Mononuclear cell (primary cell): ENCODE measurements around the gene TXLNB. TPM values are rescaled to one million over a fixed set of nuclear protein-coding genes. Genes with fewer than 3 reads are reported as not detected.

Experiments used
- H3K27me3 ChIP-seq: 2 replicates; pipeline ENCODE4 v1.6.0; 2011; ENCODE audit warnings: low read length, control low read depth; ENCODE audit not compliant: insufficient read depth
- H3K4me1 ChIP-seq: 2 replicates; pipeline ENCODE4 v1.5.1; 2011; ENCODE audit warnings: mild to moderate bottlenecking, low read length, control low read depth; ENCODE audit not compliant: insufficient read depth
- H3K4me3 ChIP-seq: 2 replicates; pipeline ENCODE4 v1.5.1; 2011; ENCODE audit warnings: mild to moderate bottlenecking, low read length, moderate library complexity
- H3K9me3 ChIP-seq: 2 replicates; pipeline ENCODE4 v1.5.1; 2011; ENCODE audit warnings: low read depth, mild to moderate bottlenecking, control low read depth, low read length
- total RNA-seq: library from RNA; depleted of rRNA; stranded (reverse); fragments of >200 nt; gene quantifications from one replicate; pipeline ENCODE4 v1.2.3, GENCODE V29; 2012

The TXLNB gene
- total RNA-seq, 1 donor, result 0.52 TPM

DNA sequence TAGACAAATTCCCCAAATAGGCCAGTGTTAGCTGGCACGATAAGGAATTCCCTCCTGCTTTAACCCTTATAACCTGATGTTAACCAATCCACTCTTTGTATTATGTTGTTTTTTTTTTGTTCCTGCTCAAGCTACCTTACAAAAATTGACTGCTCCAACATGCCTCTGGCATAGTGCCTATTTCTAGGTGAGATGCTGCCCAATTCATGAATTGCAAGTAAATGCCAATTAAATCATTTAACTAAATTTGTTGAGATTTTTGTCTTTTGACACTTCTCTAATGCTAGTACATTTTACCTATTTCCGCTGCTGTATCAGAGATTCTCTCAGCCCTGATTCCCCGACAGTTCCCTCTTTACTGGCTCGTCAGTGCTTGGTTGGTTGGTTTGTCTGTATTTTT, 90.4 kb downstream of the TXLNB start:
- Histone ChIP-seq H3K27me3 (no peaks in the 10 kb centered on the region), H3K4me3 (no peak overlapping the region), H3K4me1 (no peaks in the 10 kb centered on the region), H3K9me3 (peaks cover 10% of the 10 kb centered on the region)

DNA sequence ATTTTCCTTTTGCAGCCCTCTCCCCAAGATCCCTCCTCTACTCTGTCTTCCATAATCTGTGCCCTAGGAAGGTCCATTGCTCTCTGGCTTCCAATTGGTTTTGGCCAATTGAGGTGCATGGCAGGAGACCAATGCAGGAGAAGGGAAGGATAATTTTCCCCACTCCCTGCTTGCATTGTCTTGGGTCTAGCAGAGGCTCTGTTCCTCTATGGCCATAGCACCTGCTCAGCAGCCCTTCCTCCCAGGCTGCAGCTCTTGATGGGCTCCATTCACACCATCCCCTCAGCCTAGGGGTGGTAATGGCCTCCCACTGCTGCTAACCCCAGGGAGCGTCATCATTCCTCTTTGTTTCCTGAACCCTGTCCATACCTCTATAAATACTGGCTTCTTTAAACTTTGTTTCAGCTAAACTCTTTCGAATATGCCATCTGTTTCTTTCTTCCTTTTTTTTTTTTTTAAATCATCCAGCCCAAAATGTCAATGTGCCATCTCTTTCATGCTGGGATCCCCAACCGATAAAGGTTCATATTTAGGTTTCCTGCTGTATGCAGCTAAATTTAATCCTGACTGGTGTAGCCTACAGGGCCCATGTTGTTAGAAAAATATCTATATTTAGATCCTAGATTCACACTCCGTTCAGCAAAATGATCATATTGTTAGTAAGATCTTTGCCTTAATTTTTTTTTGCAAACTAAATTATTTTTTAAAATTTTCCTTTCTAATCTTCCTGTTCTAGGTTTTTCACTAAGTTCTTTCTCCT, 93.1 kb downstream of the TXLNB start:
- no peaks in the 10 kb centered on the region for H3K9me3 ChIP-seq

DNA sequence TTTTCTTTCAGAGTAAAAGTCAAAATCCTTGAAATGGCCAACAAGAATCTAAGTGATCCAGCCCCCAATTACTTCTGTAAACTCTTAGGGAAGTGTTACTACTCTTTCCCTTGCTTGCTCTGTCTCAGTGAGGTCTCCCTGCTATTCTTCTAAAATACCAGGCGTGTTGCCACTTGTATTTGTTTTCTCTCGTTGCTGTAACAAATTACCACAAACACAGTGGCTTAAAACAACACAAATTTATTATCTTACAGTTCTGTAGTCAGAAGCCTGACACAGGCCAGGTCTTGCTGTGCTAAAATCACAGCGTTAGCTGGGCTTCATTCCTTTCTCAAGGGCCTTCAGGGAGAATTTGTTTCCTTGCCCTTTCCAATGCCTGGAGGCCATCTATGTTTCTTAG, 97.1 kb downstream of the TXLNB start:
- Histone ChIP-seq H3K9me3 (no peaks in the 10 kb centered on the region), H3K4me3 (no peak overlapping the region), H3K27me3 (no peaks in the 10 kb centered on the region), H3K4me1 (no peaks in the 10 kb centered on the region)

More for the DNA sequence above, 93.1 kb downstream of the TXLNB start:
- Histone ChIP-seq H3K4me3 (no peak overlapping the region), H3K4me1 (no peaks in the 10 kb centered on the region), H3K27me3 (no peaks in the 10 kb centered on the region)

Other genes starting within 250 kb of the TXLNB start
- gene HECA, start 156.9 kb downstream of the TXLNB start, total RNA-seq, result 200 TPM
- gene CITED2, start 82.7 kb upstream of the TXLNB start, total RNA-seq, result 114 TPM